ENCODE results near the gene SPATS2L.

The SPATS2L gene

DNA sequence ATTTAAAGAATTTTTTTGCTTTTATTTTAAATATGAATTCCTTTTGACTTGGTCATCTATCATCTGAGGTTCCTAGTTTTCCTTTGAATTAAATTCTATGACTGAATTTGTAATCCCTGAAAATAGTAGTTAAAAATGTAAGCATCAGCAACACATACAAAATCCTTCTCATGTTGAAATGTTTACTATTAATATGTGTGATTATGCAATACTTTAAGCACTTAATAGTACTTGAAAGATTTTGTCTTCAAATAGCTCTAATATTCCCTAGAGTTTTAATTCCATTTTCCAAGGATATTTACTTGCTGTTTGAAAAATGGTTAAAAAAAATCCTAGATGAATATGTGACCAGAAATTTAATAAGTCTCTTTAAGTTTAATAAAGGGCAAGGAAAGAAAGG, 26.6 kb upstream of the SPATS2L start:
- Histone ChIP-seq H3K9me3 (ENCODE audit: control insufficient read depth, insufficient read depth, low read length) (no peaks in the 10 kb centered on the region), H4K20me1 (ENCODE audit: control insufficient read depth, insufficient read depth, low read depth, low read length) (no peaks in the 10 kb centered on the region), H3K27me3 (ENCODE audit: control insufficient read depth, low read length) (no peaks in the 10 kb centered on the region), H3K9me2 (replicated peaks; ENCODE audit: control insufficient read depth, low read length) (no peaks in the 10 kb centered on the region), H3K36me3 (ENCODE audit: control insufficient read depth, low read length) (no peaks in the 10 kb centered on the region), H3K27ac (ENCODE audit: low read depth, low read length) (no peak overlapping the region), H3F3A (ENCODE audit: control insufficient read depth, insufficient read depth) (no peaks in the 10 kb centered on the region), H3K79me2 (ENCODE audit: control insufficient read depth, low read length) (no peaks in the 10 kb centered on the region), H3K4me2 (ENCODE audit: low read length) (no peak overlapping the region), H3K4me3 (ENCODE audit: low read length) (no peak overlapping the region), H3K4me1 (ENCODE audit: control insufficient read depth, low read length) (no peaks in the 10 kb centered on the region)
- no peak for TF ChIP-seq CTCF (IDR thresholded peaks at IDR 0.05; ENCODE audit: low read depth, low read length, poor library complexity, severe bottlenecking)
- TF ChIP-seq EZH2phosphoT487 (IDR thresholded peaks at IDR 0.05; ENCODE audit: borderline replicate concordance, low read length): no peak

- no peaks in the 10 kb centered on the region for H3K9me2 ChIP-seq (replicated peaks; ENCODE audit: control insufficient read depth, low read length)
- H3K4me1 ChIP-seq (ENCODE audit: control insufficient read depth, low read length): no peaks in the 10 kb centered on the region
- no peaks in the 10 kb centered on the region for H3K27me3 ChIP-seq (ENCODE audit: control insufficient read depth, low read length)
- H3K9me3 ChIP-seq (ENCODE audit: control insufficient read depth, insufficient read depth, low read length): no peaks in the 10 kb centered on the region
- no peak for TF ChIP-seq EZH2phosphoT487 (IDR thresholded peaks at IDR 0.05; ENCODE audit: borderline replicate concordance, low read length)
- TF ChIP-seq CTCF (IDR thresholded peaks at IDR 0.05; ENCODE audit: low read depth, low read length, poor library complexity, severe bottlenecking): no peak
- H3K4me3 ChIP-seq (ENCODE audit: low read length): no peak overlapping the region
- H3F3A ChIP-seq (ENCODE audit: control insufficient read depth, insufficient read depth): no peaks in the 10 kb centered on the region
- H3K36me3 ChIP-seq (ENCODE audit: control insufficient read depth, low read length): no peaks in the 10 kb centered on the region
- no peaks in the 10 kb centered on the region for H4K20me1 ChIP-seq (ENCODE audit: control insufficient read depth, insufficient read depth, low read depth, low read length)
- no peak overlapping the region for H3K4me2 ChIP-seq (ENCODE audit: low read length)
- no peaks in the 10 kb centered on the region for H3K79me2 ChIP-seq (ENCODE audit: control insufficient read depth, low read length)
- H3K27ac ChIP-seq (ENCODE audit: low read depth, low read length): no peak overlapping the region
Observed at GRCh38 chr2:200286578-200286977, 19.9 kb upstream of the SPATS2L start.

DNA sequence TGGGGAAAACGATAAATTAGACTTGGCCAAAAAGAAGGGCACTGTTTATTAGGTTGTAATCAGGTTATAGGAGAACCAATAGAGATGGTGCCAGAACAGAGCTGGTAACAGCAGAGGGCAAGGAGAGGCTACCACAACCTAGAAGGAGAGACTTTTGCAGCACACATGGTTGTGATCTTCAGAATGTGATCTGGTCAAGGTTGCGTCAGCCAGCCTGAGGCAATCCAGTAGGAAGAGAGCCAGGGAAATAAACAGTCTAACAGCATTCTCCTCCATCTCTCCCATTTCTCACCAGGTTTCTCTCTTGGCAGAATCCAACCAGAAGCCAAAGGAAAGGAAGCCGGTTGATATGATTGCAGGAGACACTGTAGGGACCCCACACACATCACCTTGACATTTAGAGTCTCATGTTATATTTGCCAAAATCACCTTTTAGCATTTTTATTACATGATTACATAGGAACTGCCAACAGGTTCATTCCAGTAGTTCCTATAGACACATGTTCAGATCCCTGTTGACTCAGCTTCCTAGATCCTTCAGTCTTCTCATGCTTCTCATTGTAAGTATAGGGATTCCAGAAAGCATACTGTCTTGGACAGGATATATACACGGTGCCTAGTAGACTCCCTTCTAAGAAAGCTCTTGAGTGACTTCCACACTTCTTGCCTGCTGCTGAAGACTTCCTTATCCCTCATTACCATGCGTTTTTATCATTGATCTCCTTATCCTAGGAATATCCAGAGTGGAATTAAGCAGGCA, 17.6 kb upstream of the SPATS2L start:
- Histone ChIP-seq H3K4me2 (ENCODE audit: low read length) (no peak overlapping the region), H3K27ac (ENCODE audit: low read depth, low read length) (no peak overlapping the region), H3K79me2 (ENCODE audit: control insufficient read depth, low read length) (no peaks in the 10 kb centered on the region), H3F3A (ENCODE audit: control insufficient read depth, insufficient read depth) (no peaks in the 10 kb centered on the region), H3K27me3 (ENCODE audit: control insufficient read depth, low read length) (no peaks in the 10 kb centered on the region), H3K4me1 (ENCODE audit: control insufficient read depth, low read length) (no peaks in the 10 kb centered on the region), H4K20me1 (ENCODE audit: control insufficient read depth, insufficient read depth, low read depth, low read length) (no peaks in the 10 kb centered on the region), H3K9me3 (ENCODE audit: control insufficient read depth, insufficient read depth, low read length) (no peaks in the 10 kb centered on the region), H3K4me3 (ENCODE audit: low read length) (no peak overlapping the region), H3K9me2 (replicated peaks; ENCODE audit: control insufficient read depth, low read length) (no peaks in the 10 kb centered on the region), H3K36me3 (ENCODE audit: control insufficient read depth, low read length) (no peaks in the 10 kb centered on the region)
- TF ChIP-seq EZH2phosphoT487 (IDR thresholded peaks at IDR 0.05; ENCODE audit: borderline replicate concordance, low read length) (no peak), CTCF (IDR thresholded peaks at IDR 0.05; ENCODE audit: low read depth, low read length, poor library complexity, severe bottlenecking) (no peak)
